PFSK-1 (cell line): ENCODE results near the gene CABLES1.

Experiments
- FOXP2 ChIP-seq: optimal IDR thresholded peaks from 2 replicates; pipeline ENCODE3; 2011; ENCODE audit warnings: borderline replicate concordance, control low read depth, inconsistent platforms; ENCODE audit not compliant: insufficient read depth; ENCODE audit errors: extremely low read length, extremely low read depth
- POLR2AphosphoS5 ChIP-seq: IDR thresholded peaks from 2 replicates; pipeline ENCODE4 v1.6.1; 2012; ENCODE audit warnings: low read depth, mild to moderate bottlenecking, control low read depth, low read length, moderate library complexity
- SIN3A ChIP-seq: IDR thresholded peaks from 2 replicates; pipeline ENCODE4 v1.6.1; 2012; ENCODE audit warnings: mild to moderate bottlenecking, low read length, moderate library complexity, borderline replicate concordance; ENCODE audit not compliant: insufficient read depth
- TAF1 ChIP-seq: IDR thresholded peaks from 2 replicates; pipeline ENCODE4 v1.6.1; 2012; ENCODE audit warnings: low read length, control low read depth, borderline replicate concordance; ENCODE audit not compliant: insufficient read depth
- TF ChIP-seq, protein P1 (sequence below), 2 experiments: IDR thresholded peaks; 2 replicates each; pipeline versions ENCODE4 v1.6.1 to v1.8.0; 2011 to 2012; ENCODE audit warnings: low read depth in 2 of 2, low read length in 2 of 2, control low read depth in 1 of 2, inconsistent platforms in 1 of 2, mild to moderate bottlenecking in 1 of 2, moderate library complexity in 1 of 2; ENCODE audit not compliant: insufficient read depth in 1 of 2

DNA sequence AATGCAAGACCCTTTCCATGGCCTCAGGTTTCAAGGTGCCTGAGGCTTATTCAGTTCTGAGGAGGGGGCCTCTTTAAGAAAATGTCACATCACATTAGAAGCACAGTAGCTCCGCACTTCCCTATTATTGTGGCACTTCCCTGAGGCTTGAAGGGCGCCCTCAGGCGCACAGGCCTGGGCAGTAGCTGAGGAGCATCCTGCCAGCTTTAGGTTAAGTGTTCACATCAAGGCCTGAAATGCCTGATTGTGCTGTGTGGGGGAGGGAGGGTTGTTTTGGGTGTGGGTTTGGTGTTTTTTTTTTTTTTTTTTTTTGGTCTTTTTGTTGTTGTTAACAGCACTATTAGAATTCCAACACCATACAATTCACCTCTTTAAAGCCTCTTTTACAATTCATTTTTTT, 107.9 kb downstream of the CABLES1 start:
- TF ChIP-seq, protein P1, sequence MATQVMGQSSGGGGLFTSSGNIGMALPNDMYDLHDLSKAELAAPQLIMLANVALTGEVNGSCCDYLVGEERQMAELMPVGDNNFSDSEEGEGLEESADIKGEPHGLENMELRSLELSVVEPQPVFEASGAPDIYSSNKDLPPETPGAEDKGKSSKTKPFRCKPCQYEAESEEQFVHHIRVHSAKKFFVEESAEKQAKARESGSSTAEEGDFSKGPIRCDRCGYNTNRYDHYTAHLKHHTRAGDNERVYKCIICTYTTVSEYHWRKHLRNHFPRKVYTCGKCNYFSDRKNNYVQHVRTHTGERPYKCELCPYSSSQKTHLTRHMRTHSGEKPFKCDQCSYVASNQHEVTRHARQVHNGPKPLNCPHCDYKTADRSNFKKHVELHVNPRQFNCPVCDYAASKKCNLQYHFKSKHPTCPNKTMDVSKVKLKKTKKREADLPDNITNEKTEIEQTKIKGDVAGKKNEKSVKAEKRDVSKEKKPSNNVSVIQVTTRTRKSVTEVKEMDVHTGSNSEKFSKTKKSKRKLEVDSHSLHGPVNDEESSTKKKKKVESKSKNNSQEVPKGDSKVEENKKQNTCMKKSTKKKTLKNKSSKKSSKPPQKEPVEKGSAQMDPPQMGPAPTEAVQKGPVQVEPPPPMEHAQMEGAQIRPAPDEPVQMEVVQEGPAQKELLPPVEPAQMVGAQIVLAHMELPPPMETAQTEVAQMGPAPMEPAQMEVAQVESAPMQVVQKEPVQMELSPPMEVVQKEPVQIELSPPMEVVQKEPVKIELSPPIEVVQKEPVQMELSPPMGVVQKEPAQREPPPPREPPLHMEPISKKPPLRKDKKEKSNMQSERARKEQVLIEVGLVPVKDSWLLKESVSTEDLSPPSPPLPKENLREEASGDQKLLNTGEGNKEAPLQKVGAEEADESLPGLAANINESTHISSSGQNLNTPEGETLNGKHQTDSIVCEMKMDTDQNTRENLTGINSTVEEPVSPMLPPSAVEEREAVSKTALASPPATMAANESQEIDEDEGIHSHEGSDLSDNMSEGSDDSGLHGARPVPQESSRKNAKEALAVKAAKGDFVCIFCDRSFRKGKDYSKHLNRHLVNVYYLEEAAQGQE (IDR thresholded peaks at IDR 0.05; ENCODE audit: insufficient read depth in 1 of 2, low read depth in 2 of 2, low read length in 2 of 2), result no peak
- TF ChIP-seq POLR2AphosphoS5, result no peak
- no peak for TF ChIP-seq SIN3A
- no peak for TF ChIP-seq TAF1
- TF ChIP-seq FOXP2, result no peak
